Tibial nerve (tissue), 4 donors: ENCODE measurements around the gene INTS1. TPM values are rescaled to one million over a fixed set of nuclear protein-coding genes. Genes with fewer than 3 reads are reported as not detected.

Source experiments
- DNase-seq, 2 donors: peaks; one replicate each; pipeline ENCODE4 v3.0.0-alpha.2; 2019; ENCODE audit warnings: low spot score in 2 of 2
- H3K27ac ChIP-seq, 4 donors: fragments of 200-600 bp; sonication (generic) in 3 of 4; one replicate each; pipeline ENCODE4 v1.5.1; 2017 to 2019; ENCODE audit warnings: mild to moderate bottlenecking in 1 of 4
- H3K27me3 ChIP-seq, 2 donors: fragments of 200-600 bp; sonication (generic) in 1 of 2; one replicate each; pipeline versions ENCODE4 v1.5.1 to v1.6.0; 2017 to 2019
- H3K36me3 ChIP-seq, 3 donors: fragments of 200-600 bp; sonication (generic); one replicate each; pipeline ENCODE4 v1.5.1; 2018 to 2019
- H3K4me1 ChIP-seq, 4 donors: fragments of 200-600 bp; sonication (generic) in 3 of 4; one replicate each; pipeline ENCODE4 v1.5.1; 2017 to 2019
- H3K4me3 ChIP-seq, 4 donors: fragments of 200-600 bp; sonication (generic) in 3 of 4; one replicate each; pipeline ENCODE4 v1.5.1; 2017 to 2019; ENCODE audit warnings: mild to moderate bottlenecking in 1 of 4, moderate library complexity in 1 of 4
- H3K9me3 ChIP-seq, 4 donors: fragments of 200-600 bp; sonication (generic) in 3 of 4; one replicate each; pipeline ENCODE4 v1.5.1; 2017 to 2019
- EP300 ChIP-seq, 2 donors: sonication (generic); formaldehyde crosslinking; IDR thresholded peaks; one replicate each; pipeline ENCODE4 v1.6.1; 2017; ENCODE audit warnings: antibody characterized with exemption in 2 of 2, mild to moderate bottlenecking in 1 of 2
- POLR2A ChIP-seq, 2 donors: fragments of 450-650 bp; IDR thresholded peaks; one replicate each; pipeline ENCODE4 v1.6.1; 2017; ENCODE audit warnings: antibody characterized with exemption in 2 of 2, mild to moderate bottlenecking in 2 of 2, moderate library complexity in 2 of 2
- WGBS, 2 donors: methylation state at CpG; one replicate each; pipeline ENCODE4 v1.1.5; 2018; 5-methylcytosine and 5-hydroxymethylcytosine counted together
- total RNA-seq, 4 donors: library from RNA; depleted of rRNA; stranded (reverse); fragments of >200 nt; gene quantifications; one replicate each; pipeline ENCODE4 v1.1.0, GENCODE V29; 2016
- TF ChIP-seq, protein P1 (sequence below), 5 experiments: fragments of 200-600 bp in 3 of 5; fragments of 450-650 bp in 2 of 5; sonication (generic) in 3 of 5; IDR thresholded peaks; one replicate each; pipeline ENCODE4 v1.5.1; 2016 to 2019; ENCODE audit warnings: antibody characterized with exemption in 5 of 5, mild to moderate bottlenecking in 3 of 5, moderate library complexity in 2 of 5

The INTS1 gene
- total RNA-seq, 4 donors from 2014 or later, result 45.7 to 81.6 (median 52.3) TPM

DNA sequence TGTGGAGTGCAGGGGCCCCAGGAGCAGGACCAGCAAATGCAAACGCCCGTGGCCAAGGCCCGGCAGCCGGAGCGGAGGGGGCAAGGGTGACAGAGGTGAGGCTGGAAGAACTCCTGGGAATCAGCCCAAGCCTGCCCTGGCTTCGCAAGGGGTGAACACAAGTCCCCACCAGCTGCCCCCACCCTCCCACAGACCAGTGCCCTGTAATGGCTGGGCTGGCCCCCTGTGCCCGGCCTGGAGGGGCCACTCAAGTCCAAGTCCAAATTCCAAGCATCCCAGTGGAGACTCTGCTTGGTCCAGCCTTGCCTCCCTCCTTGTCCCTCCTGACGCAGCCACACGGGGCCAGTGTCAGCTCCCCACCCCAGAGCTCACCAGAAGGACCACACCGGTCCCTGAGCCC, 73.0 kb downstream of the INTS1 start:
- H3K9me3 ChIP-seq, result no peaks in the 10 kb centered on the region
- no peak for DNase-seq
- H3K27ac ChIP-seq, result no peak overlapping the region
- peaks cover 0 to 31% of the 10 kb centered on the region in 2 donors for H3K27me3 ChIP-seq
- H3K36me3 ChIP-seq, result peaks cover 0 to 23% (median 0%) of the 10 kb centered on the region in 3 donors
- TF ChIP-seq, protein P1, sequence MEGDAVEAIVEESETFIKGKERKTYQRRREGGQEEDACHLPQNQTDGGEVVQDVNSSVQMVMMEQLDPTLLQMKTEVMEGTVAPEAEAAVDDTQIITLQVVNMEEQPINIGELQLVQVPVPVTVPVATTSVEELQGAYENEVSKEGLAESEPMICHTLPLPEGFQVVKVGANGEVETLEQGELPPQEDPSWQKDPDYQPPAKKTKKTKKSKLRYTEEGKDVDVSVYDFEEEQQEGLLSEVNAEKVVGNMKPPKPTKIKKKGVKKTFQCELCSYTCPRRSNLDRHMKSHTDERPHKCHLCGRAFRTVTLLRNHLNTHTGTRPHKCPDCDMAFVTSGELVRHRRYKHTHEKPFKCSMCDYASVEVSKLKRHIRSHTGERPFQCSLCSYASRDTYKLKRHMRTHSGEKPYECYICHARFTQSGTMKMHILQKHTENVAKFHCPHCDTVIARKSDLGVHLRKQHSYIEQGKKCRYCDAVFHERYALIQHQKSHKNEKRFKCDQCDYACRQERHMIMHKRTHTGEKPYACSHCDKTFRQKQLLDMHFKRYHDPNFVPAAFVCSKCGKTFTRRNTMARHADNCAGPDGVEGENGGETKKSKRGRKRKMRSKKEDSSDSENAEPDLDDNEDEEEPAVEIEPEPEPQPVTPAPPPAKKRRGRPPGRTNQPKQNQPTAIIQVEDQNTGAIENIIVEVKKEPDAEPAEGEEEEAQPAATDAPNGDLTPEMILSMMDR (IDR thresholded peaks at IDR 0.05), result no peak
- TF ChIP-seq EP300 (IDR thresholded peaks at IDR 0.05) (no peak), POLR2A (IDR thresholded peaks at IDR 0.05) (no peak)
- 41 to 54% methylated on average over 7 to 10 of the region's 10 CpGs for WGBS, 2 donors
- H3K4me3 ChIP-seq, result no peak overlapping the region
- peaks cover 0 to 40% (median 2%) of the 10 kb centered on the region in 4 donors for H3K4me1 ChIP-seq

GRCh38 chr7:1430056-1430845, 73.9 kb downstream of the INTS1 start:
- TF ChIP-seq EP300 (IDR thresholded peaks at IDR 0.05), result no peak
- TF ChIP-seq, protein P1 (IDR thresholded peaks at IDR 0.05), result no peak
- no peak for TF ChIP-seq POLR2A (IDR thresholded peaks at IDR 0.05)
- Histone ChIP-seq H3K9me3 (no peaks in the 10 kb centered on the region), H3K36me3 (peaks cover 0 to 13% (median 0%) of the 10 kb centered on the region in 3 donors), H3K4me3 (no peak overlapping the region), H3K4me1 (peaks cover 0 to 40% (median 2%) of the 10 kb centered on the region in 4 donors), H3K27ac (no peak overlapping the region), H3K27me3 (peaks cover 0 to 37% of the 10 kb centered on the region in 2 donors)
- WGBS, 2 donors, result 62 to 81% methylated on average over 17 to 32 of the region's 32 CpGs
- DNase-seq, result no peak

DNA sequence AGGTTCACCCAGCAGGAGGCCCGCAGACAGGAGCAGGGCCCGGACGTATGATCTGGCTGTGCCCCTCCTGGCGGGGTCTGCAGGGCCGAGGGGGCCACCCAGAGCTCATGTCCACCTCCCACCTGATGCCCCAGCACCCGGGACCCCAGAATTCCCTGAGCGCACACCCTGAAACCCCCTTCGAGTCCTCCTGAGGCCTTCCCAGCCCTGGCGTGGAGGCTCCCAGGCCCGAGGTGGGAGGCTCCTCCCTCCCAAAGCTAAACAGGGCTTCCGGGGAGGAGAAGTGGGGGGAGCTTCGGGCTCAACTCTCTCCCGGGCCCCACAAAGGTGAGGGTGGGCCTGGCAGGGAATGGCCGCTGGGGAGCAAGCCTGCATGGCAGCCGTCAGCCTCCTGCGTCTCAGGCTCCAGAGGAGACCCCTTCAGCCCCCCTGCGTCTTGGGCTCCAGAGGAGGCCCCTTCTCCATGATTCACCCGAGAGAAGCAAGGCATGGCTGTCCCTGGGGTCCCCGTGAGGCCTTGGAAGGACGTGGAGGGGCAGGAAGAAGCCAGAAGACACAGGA, 75.2 kb downstream of the INTS1 start:
- Histone ChIP-seq H3K9me3 (no peaks in the 10 kb centered on the region), H3K4me1 (peaks cover 0 to 40% (median 2%) of the 10 kb centered on the region in 4 donors), H3K27me3 (peaks cover 0 to 39% of the 10 kb centered on the region in 2 donors), H3K36me3 (peaks cover 0 to under 1% (median 0%) of the 10 kb centered on the region in 3 donors), H3K4me3 (no peak overlapping the region), H3K27ac (no peak overlapping the region)
- no peak for TF ChIP-seq POLR2A (IDR thresholded peaks at IDR 0.05)
- TF ChIP-seq, protein P1 (IDR thresholded peaks at IDR 0.05), result no peak
- TF ChIP-seq EP300 (IDR thresholded peaks at IDR 0.05), result no peak
- WGBS, 2 donors, result 35 to 37% methylated on average over 16 to 19 of the region's 20 CpGs
- no peak for DNase-seq

GRCh38 chr7:1427064-1427657, 77.0 kb downstream of the INTS1 start:
- Histone ChIP-seq H3K9me3 (no peaks in the 10 kb centered on the region), H3K27me3 (peaks cover 0 to 56% of the 10 kb centered on the region in 2 donors), H3K4me3 (no peak overlapping the region), H3K27ac (no peak overlapping the region), H3K4me1 (peaks cover 0 to 32% (median 0%) of the 10 kb centered on the region in 4 donors), H3K36me3 (no peaks in the 10 kb centered on the region)
- WGBS, 2 donors, result 92% methylated on average over 13 of the region's 13 CpGs
- TF ChIP-seq POLR2A (IDR thresholded peaks at IDR 0.05) (no peak), EP300 (IDR thresholded peaks at IDR 0.05) (no peak)
- TF ChIP-seq, protein P1 (IDR thresholded peaks at IDR 0.05), result no peak
- DNase-seq, result no peak

DNA sequence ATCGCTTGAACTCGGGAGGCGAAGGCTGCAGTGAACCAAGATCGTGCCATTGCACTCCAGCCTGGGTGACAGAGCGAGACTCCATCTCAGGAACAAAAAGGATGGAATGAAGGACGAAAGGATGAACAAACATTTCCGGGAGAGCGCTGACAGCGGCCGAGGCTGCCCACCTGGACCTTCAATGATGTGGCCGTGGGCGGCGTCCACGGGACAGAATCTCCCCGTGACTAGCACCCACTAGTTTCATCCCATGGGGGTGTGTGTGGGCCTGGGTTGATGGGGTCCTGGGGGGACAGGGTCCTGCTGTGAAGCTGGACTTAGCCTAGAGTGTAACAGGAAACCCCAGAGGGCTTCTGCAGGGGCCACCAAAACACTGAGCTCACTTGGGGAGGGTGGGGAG, 77.7 kb downstream of the INTS1 start:
- Histone ChIP-seq H3K27me3 (peaks cover 0 to 63% of the 10 kb centered on the region in 2 donors), H3K27ac (no peak overlapping the region), H3K36me3 (no peaks in the 10 kb centered on the region), H3K4me1 (peaks cover 0 to 25% (median 0%) of the 10 kb centered on the region in 4 donors), H3K4me3 (no peak overlapping the region), H3K9me3 (no peaks in the 10 kb centered on the region)
- TF ChIP-seq, protein P1 (IDR thresholded peaks at IDR 0.05), result no peak
- no peak for TF ChIP-seq POLR2A (IDR thresholded peaks at IDR 0.05)
- no peak for TF ChIP-seq EP300 (IDR thresholded peaks at IDR 0.05)
- no peak for DNase-seq
- 86 to 87% methylated on average over 15 of the region's 15 CpGs for WGBS, 2 donors
